Measurements from ENCODE around the gene KIF21A. TPM values are rescaled to one million over a fixed set of nuclear protein-coding genes. Genes with fewer than 3 reads are reported as not detected.

KIF21A gene
- total RNA-seq, 1 donor from 2014 or later, result 55.3 TPM

Other genes starting within 250 kb of the KIF21A start
- 8.5 TPM for gene ABCD2, start 176.7 kb upstream of the KIF21A start, total RNA-seq

All from left ventricle myocardium superior (tissue), 1 donor.